OCI-M1 (cell line): ENCODE data around the gene MAPK1IP1L.

Experiments used
- DNase-seq: peaks from one replicate; lab custom pipeline; 2025; lab: John Stamatoyannopoulos, UW

The MAPK1IP1L gene

DNA sequence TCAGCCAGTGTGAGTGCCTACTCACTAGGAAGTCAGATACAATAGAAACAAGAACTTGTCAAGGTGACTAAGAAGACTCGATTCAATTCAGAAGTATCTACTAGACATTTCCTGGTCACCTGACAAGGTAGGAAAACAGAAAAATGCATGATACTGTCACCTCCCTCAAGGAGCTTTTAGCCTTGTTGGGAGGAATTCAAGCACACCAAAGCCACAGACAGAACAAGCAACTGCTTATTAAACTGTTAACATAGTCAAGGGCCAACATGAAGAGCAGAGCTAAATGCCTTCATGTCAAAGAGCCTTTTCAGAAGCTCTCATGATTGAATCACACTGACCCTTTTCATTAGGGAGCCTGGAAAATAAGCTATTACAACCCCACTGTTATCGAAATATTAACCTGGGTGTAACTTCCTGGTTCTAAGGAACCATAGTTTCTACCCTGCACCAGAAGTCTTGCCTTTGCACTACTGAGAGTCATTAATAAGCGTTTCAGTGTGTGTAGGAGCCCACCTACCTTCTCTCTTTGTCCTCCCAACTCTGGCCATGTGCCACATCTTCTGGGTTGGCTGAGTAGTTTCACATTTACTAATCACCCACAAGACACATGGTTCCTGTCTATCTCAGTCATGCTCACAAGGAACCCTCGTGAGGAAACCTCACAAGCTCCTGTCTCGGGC is 46.6 kb downstream of the MAPK1IP1L start:
- DNase-seq = no peak

DNA sequence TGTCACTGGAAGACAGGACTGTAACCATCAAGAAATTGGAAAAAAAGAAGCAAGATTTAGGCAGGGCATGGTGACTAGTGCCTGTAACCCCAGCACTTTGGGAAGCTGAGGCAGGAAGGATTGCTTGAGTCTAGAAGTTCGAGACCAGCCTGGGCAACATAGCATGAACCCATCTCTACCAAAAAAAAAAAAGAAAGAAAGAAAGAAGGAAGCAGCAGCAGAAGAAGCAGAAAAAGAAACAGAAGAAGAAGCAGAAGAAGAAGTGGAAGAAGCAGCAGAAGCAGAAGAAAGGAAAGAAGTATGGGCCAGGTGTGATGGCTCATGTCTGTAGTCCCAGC is 47.1 kb downstream of the MAPK1IP1L start:
- no peak for DNase-seq

DNA sequence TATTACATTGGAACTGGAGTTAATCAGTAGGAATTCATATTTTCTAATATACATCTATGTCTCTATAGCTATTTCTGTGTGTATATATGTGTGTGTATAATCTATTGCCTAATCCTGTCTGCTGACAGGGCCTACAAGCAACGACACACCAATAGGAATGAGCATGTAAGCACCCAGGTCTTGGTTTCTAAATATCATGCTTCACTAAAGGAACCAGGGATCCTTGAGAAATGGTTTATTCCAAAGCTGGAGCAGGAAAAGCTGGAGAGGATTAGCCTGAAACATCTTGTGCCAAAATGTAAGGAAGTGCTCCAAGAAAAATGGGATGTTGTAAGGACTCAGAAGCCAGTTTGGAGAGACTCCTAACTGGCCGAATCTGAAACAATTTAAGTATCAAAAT is 48.3 kb downstream of the MAPK1IP1L start:
- DNase-seq = no peak

DNA sequence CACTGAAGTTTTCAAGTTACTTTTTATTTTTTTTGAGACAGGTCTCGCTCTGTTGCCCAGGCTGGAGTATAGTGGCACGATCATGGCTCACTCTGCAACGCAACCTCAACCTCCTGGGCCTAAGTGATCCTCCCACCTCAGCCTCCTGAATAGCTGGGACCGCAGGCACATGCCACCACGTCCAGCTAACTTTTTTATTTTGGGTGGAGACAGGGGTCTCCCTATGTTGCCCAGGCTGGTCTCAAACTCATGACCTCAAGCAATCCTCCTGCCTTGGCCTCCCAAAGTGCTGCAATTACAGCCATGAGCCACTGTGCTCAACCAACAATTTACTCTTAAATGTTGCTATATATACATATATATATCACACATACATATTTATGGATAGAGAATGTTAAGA is 50.3 kb downstream of the MAPK1IP1L start:
- no peak for DNase-seq

DNA sequence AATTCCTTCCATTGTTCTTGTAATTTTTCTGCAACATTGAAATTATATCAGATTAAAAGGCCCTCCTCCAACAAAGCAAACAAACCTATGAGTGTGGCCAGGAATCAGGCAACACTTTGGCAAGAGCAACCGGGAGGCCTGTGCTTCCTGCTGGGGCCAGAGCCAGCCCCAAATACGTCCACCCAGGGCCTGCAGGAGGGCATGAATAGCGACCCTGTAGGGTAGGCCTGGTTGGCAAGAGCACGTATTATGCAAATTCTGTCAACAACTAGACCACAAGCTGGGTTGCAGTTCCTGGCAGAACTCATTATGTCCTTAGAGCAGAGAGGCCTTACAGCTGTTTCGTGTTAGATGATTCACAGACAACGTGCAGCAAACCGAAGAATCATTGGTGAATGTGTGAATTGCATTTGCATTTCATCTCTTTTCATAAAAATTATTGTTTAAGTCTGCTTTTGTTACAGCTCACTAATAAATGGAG is 50.7 kb downstream of the MAPK1IP1L start:
- no peak for DNase-seq

DNA sequence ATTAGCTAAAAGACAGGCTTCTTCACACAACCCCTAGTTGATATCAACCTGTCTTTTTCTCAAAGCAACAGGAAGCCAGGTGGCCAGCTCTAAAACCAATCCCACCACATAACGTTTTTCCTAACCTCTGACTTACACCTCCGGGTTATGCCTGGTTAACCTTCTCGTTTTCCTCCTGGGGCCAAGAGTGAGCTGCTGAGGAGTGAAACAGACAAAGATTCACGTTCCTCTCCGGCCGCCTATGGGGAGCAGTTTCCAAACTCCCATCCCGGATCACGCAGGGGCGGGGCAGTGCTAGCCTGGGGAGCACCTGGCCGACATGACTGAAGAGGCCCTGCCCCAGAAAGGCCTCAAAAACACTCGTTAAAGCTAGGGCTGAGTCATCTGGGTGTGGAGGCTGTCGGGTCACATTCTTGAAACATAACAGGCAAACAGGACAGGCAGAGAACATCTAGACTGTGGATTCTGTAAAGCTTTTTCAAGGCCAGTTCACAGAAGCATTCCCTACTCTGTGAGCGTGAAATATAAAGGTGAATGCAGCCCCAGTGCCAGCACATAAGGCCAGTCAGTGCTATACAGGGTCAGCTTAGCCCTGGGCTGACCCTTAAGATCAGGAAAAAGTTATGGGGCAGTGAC is 51.7 kb downstream of the MAPK1IP1L start:
- peak; percentile 12 for DNase-seq

DNA sequence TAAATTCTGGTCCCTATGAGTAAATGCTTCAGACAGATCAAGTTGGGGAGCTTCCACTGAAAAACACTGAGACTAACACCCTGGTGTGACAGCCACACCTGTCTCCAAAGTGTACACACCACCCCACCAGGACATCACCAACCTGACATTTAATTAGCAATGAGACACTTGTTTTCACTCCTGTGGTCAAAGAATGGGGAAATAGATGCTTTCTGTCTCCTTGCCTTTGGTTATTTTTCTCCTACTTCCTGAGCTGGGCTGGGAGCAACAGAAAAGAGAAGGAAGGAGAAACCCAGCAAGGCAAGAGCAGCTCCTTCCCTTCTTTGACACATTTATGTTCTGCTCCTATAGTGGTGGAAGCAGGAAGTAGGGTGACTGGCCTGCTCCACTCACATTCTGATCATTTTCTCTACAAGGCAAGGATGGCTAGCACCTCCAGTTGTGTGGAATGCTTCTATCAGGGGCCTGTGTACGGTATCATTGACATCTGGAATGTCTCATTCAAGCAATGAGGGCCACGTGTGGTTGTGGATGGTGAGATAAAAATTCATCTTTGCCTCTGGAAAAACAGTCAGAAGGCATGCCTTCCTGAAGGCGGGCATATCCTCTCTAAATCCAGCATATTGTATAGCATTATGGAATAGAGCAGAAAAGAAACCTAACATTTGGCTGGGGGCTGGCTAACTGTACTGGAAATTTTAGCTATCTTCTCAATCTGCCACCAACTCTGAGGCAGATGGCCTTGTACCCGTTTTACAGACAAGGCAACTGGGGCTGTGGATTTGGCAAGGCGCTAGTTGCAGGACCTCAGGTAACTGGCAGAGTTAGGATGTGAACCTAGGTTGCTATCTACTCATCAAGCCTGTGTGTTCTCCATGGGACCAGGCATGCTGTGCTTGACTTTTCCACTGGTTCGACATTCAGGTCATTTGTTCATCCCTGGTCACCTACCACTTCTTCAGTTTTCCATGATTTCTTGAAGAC is 52.8 kb downstream of the MAPK1IP1L start:
- peak; percentile 14 for DNase-seq

DNA sequence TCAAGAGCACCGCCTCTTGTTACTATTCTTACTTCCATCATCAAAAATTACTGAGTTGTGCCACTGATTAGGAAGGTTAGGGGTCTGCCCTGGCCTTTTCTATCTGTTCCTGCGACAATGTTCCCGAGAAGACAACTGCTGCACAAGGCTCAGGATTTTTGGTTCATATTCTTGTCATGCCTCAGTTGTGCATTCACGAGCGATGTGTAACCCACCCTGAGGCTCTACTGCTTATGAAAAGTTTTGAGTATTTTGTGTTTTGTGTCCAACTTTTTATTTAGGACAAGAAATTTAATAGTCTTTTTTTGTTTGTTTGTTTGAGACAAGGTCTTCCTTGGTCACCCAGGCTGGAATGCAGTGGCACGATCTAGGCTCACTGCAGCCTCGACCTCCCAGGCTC is 54.5 kb downstream of the MAPK1IP1L start:
- no peak for DNase-seq

DNA sequence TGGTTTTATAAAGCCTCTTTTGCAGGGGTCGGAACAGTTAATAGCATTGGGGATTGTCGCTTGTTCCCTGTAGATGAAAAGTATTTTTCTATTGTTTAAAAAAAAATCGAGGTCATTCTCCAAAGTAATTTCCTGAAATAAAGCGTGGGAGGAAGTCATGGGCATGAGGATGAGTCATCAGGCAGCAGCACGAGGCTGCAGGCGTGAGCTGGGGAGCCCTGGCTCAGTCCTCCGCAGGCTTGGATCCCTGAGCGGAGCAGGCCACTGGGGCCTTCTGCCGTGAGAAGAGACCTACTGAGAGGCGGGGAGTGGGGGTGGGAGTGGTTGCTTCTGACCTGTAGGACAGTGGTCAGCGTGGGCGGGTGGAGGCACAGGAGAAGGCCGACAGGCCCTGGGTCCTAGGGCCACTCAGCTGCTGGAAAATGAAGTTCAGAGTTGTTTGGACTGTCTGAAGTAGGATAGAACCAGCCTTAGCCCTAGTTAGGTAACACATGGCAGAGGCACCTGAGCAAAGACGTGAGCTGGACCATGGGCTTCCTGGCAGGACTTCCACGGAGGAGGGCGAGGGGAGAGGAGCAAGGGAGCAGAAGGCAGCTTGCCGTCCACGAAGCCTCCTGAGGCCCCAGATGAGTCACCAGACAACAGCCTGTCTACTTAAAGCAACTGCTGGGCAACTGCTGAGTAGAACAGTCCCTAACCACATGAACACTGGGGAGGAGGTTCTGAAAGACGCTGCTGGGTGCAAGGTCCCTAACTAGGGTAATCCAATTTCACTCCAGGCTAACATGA is 56.5 kb downstream of the MAPK1IP1L start:
- peak; percentile 82 for DNase-seq

DNA sequence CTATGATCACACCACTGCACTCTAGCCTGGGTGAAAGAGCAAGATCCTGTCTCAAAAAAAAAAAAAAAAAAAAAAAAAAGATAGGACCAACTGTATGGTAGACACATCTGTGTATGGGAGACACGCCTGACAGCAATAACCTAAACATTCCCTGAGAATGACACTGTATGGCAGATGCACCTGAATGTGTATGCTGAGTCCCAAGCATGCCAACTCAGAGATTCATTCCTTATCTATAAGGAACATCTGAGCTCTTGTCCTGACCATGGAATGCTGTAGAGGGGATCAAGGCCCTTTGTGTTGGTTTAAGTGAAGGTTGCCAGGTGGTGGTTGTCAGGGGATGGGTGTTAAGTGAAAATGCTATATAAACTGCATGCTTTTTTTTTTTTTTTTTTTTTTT is 58.4 kb downstream of the MAPK1IP1L start:
- no peak for DNase-seq

DNA sequence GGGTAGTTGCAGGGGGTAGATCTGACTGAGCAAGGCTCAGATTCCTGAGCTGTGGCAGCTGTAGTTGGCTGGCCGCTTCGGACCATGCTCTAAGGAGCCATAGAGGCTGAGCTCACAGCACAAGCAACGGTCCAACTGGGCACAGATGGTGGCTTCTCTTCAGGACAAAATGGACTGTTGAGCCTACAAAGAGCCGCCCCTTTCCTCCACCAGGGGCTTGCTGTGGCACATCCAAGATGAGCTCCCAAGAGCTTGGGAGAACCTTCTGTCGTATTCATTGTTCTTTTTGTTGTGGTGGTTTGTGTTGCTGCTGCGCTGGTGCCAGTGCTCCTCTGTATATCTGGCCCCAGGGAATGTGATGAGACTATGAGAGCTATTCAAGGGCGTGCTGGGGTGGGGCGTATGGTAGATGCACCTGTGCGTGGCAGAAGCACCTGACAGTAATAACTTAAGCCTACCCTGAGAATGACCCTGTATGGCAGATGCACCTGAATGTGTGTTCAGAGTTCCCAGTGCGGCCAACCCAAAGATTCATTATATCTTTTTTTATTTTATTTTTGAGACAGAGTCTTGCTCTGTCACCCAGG is 59.8 kb downstream of the MAPK1IP1L start:
- no peak for DNase-seq

DNA sequence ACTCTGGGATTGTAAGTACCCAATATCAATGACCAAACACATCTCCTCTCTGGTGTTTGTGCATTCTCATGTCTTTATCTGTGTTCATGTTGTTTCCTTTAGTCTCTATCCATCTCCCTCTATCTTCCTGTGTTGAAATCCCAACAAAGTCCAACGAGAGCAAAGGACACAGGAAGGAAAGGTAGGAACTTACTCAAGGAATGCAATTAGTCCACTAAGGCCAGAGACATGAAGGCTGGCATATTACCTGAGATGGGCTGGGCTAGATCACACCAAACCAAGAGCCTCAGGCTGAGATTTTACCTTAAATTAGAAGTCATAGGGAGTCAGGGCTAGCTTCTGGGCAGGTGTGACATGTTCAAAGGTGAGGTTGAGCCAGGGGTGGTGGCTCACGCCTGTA is 63.3 kb downstream of the MAPK1IP1L start:
- DNase-seq = no peak

DNA sequence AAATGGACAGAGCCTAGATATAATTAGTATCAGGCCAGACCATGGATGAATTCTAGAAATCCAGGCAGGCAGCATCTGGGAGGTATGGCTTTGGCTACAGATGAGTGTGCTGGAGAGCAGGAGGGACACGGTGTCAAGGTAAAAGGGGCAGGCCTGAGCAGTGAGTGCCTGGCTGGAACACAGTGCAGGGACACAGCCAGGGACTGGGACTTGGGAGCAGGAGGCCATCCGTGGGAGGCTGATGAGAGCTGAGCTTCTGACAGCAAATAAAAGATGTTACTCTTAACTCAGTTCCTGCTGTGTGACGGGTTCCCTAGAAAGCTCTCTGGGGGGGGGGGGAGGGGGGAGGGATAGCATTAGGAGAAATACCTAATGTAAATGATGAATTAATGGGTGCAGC is 64.0 kb downstream of the MAPK1IP1L start:
- DNase-seq = no peak

DNA sequence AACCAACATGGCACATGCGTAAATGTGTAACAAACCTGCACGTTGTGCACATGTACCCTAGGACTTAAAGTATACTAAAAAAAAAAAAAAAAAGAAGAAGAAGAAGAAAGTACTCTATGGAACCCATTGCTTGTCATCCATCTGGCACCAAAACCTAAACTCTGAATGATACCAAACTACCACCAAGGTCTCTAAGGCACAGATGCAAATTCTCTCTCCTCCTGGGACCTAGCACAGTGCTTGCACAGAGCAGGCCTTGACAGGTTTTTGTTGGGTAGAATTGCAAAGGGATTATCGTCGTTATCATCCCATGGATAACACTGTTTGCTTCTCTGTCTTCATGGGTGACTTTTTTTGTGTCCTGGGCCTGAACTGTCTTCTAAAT is 64.4 kb downstream of the MAPK1IP1L start:
- DNase-seq = no peak

DNA sequence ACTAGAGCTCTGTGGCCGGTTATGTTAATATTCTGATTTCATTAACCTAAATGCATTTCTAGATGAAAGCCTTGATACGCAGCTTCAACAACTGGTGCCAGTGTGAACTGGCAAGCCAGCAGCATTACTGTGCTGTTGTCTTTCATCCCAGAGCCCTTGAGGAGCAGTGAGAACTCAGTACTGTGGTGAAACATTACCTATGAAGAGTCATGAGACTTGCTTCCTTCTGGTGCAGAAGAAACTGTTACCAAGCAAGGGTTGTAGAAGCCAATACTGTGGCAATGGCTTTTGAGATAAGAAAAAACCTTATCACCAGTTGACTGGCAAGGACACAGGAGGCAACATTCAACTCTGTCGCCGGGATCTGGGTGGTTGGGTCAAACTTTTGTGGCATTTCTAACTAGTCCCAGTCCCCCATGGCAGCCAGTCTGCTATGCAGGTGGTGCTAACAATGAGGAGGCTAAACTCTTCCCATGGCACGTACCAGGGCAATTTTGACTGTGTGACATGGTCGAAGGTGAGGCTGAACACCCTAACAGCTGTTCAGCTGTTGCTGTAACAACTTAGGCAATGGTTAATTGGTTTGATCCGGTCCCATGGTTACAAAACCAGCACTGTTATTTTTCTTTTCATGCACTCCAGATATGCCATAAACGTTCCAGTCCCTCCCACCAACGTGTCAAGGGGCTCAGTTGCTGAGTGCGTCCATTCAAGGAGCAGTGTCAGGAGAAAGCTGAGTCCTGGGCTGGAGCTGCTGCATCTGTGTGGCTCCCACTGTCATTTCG is 65.0 kb downstream of the MAPK1IP1L start:
- DNase-seq = peak; percentile 63

DNA sequence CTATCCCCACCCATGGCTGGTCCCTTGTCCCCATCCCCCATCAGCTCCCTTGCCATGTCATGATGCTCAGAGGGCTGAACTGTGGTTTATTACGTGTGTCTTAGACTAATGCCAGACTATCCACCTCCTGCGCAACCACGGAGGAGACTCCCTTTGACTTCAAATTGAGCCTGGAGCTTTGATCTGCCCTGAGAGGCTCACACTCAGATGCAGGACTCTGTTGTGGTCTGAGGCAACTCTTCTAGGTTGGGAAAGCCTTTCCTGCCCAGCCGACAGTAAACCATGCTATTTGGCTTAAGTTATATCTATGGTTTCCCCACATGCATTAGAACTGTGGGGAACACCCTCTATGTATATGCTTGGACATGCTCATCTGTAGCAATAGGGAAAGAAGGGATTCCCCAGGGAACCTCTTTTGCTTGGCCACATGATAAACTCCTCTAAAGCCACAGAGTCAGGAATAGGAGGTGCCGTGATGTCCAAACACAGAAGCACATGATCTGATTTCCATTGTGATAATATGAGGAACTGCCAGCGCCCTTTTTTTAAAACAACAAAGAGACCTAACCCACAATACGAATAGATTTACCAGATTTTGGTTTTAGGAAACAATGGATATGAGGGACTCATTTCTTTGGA is 66.5 kb downstream of the MAPK1IP1L start:
- DNase-seq = peak; percentile 77

DNA sequence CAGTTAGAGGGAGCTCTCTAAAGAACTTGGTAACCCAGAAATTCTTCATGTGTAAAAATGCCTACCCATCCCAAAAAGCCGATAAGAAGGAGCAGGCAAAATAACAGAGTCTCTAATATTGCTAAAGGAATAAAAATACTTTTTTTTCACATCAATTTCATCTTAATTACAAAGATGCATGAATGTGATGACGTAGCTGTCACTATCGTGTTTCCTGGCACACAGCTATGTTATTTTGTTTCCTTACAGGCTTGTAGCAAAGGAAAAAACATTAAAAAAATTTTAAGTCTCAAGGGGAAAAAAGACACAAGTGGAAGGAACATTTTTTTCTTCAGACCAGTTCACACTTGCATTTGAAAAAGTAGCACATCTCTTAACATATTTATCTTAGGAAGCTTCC is 67.3 kb downstream of the MAPK1IP1L start:
- no peak for DNase-seq
